CD4-positive, alpha-beta memory T cell (primary cell): ENCODE data around the gene INPP5A. TPM values are rescaled to one million over a fixed set of nuclear protein-coding genes. Genes with fewer than 3 reads are reported as not detected.

Experiments used
- CTCF ChIA-PET: fragments of 350-600 bp; sonication (Branson Sonifier 250); formaldehyde crosslinking; loops from one replicate; lab custom pipeline; 2021; ENCODE audit warnings: inconsistent platforms; ENCODE audit not compliant: partially characterized antibody; lab: Charles Lee
- POLR2A ChIA-PET: fragments of 350-600 bp; sonication (Branson Sonifier 250); formaldehyde crosslinking; loops from one replicate; lab custom pipeline; 2021; ENCODE audit not compliant: partially characterized antibody; lab: Charles Lee
- DNase-seq, 5 donors: peaks; one replicate each; pipeline versions ENCODE4 v3.0.0 to v3.0.0-alpha.2; 2020 to 2022; ENCODE audit warnings: mixed read lengths in 1 of 5
- H3K27ac ChIP-seq: one replicate; pipeline ENCODE4 v1.7.0; 2013; ENCODE audit warnings: low read depth, low read length
- H3K27me3 ChIP-seq: 2 replicates; pipeline ENCODE4 v1.7.0; 2013; ENCODE audit warnings: mild to moderate bottlenecking, low read length, moderate library complexity; ENCODE audit not compliant: insufficient read depth
- H3K36me3 ChIP-seq: 2 replicates; pipeline ENCODE4 v1.7.0; 2013; ENCODE audit warnings: mild to moderate bottlenecking, low read length, moderate library complexity; ENCODE audit not compliant: insufficient read depth
- H3K4me1 ChIP-seq: 2 replicates; pipeline ENCODE4 v1.7.0; 2013; ENCODE audit warnings: mild to moderate bottlenecking, low read length, moderate library complexity; ENCODE audit not compliant: insufficient read depth
- H3K4me3 ChIP-seq, 2 donors: one replicate each; pipeline ENCODE4 v1.7.0; 2013; ENCODE audit warnings: low read length in 2 of 2, mild to moderate bottlenecking in 1 of 2
- H3K9me3 ChIP-seq, 2 donors: one replicate each; pipeline ENCODE4 v1.7.0; 2013; ENCODE audit warnings: low read length in 2 of 2, control low read depth in 1 of 2; ENCODE audit not compliant: control insufficient read depth in 1 of 2
- H3K27ac Mint-ChIP-seq, 7 donors: one replicate each; pipeline ENCODE4 v1.8.0; 2020 to 2021; ENCODE audit warnings: mixed read lengths in 7 of 7, mild to moderate bottlenecking in 6 of 7, inconsistent platforms in 3 of 7, moderate library complexity in 3 of 7
- H3K27me3 Mint-ChIP-seq, 2 donors: one replicate each; pipeline ENCODE4 v1.8.0; 2020 to 2021; ENCODE audit warnings: mixed read lengths in 2 of 2
- H3K36me3 Mint-ChIP-seq, 2 donors: one replicate each; pipeline ENCODE4 v1.8.0; 2020 to 2021; ENCODE audit warnings: mixed read lengths in 2 of 2, inconsistent platforms in 1 of 2, mild to moderate bottlenecking in 1 of 2
- H3K4me1 Mint-ChIP-seq, 4 donors: one replicate each; pipeline ENCODE4 v1.8.0; 2020 to 2021; ENCODE audit warnings: mixed read lengths in 4 of 4, mild to moderate bottlenecking in 1 of 4
- H3K4me3 Mint-ChIP-seq, 8 donors: one replicate each; pipeline ENCODE4 v1.8.0; 2020 to 2021; ENCODE audit warnings: mixed read lengths in 8 of 8, mild to moderate bottlenecking in 7 of 8, moderate library complexity in 6 of 8, inconsistent platforms in 3 of 8
- H3K9me3 Mint-ChIP-seq, 8 donors: one replicate each; pipeline ENCODE4 v1.8.0; 2020 to 2021; ENCODE audit warnings: mixed read lengths in 8 of 8, mild to moderate bottlenecking in 5 of 8, inconsistent platforms in 3 of 8, moderate library complexity in 1 of 8
- intact Hi-C: fragments of 100-400 bp; cut with micrococcal nuclease; formaldehyde crosslinking; loops from one replicate; pipeline ENCODE4 v1.15.1; 2023
- polyA plus RNA-seq, 2 donors: library from polyadenylated mRNA; unstranded; fragments of 300-500 nt; fragmentation: Illumina TruSeq; gene quantifications; one replicate each; pipeline ENCODE4 v1.2.3, GENCODE V29; 2021
- total RNA-seq, 2 experiments: library from RNA; stranded (reverse); gene quantifications; one replicate each; pipeline ENCODE4 v1.2.3, GENCODE V29; 2021

The INPP5A gene
- total and polyA plus RNA-seq, 4 experiments from 2014 or later = 0.61 to 19.3 (median 10.8) TPM

DNA sequence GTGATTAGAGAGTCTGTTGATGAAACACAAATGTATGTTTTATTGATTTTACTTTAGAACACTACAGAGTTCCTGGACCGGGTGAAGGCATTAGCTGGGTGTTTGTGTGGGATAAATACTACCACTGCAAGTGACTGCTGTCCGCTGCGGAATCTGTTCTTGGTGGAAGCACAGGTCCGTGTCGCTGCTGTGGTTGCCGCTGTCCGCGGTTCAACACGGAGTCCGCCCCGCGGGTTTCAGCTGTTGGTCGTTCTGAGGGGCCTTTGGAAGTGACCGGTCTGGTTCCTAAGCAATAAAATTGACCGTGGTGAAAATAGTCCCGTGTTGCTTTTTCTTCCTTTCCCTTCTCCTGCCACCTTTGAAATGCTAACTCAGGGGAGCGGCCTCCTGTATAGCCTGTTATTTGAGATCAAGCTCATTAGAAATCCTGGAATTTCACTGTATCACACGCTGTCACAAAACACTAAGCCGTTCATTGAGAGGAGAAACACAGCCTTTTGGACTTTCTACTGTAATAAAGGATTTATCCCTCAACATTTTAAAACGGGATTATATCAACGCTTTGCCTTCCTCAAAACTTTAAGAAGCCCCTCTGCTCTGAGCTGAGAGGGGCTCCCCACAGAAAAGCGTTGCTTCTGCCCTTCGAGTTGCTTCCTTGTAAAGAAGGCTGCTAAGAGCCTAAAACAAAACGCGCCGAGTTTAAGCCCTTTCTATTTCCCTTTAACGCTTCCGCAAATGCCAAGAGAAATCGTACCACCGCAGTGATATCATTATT, 245.8 kb downstream of the INPP5A start:
- intact Hi-C loops = no loop called here
- no peak overlapping the region for H3K27ac Mint-ChIP-seq

DNA sequence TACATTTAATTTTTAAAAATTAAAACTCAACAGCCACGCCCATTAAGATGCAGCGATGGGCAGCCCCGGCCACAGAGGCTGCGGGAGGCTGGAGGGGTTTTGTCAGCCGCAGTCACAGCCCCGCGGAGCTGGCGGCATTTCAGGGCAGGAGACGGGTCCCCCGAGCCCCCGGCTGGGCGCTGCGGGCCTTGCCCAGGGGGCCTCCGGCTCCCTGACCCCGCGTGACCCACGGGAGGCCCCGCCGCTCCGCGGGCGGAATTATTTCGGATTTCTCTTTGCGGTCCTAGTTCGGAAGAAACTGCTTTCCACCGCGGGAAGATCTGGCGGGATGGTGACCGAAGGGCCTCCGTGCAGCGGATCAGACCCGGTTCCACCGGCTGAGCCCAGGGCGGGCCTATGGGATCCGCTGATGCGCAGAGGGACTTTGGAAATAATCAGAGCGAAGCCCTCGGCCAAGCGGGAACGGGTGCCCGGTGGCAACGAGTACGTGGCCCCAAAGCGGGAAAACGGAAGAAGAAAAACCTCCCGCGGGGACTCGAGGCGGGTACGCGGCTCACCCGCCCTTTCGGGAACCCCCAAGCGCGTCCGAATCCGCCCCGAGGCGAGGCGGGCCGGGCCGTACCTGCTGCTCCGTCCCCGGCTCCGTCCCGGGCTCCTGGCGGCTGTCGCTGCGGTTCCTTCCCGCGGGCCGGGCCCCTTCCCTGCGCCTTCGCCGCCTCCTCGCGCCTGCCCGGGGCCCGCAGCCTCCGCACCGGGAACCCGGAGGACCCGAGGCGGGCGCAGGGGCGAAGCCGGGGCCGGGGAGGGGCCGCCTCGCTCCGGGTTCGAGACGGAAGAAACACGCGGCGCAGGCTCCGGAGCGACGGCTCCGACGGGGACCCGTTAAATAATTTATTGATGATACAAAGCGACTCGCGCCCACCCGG, 246.6 kb downstream of the INPP5A start:
- Mint-ChIP-seq H3K9me3 (peaks cover 0 to 7% (median 0%) of the 10 kb centered on the region in 8 donors), H3K27me3 (peaks cover 6 to 7% of the 10 kb centered on the region in 2 donors), H3K4me1 (peaks cover 0 to 9% (median 2%) of the 10 kb centered on the region in 4 donors), H3K4me3 (peak overlapping the region in 3 of 8 donors; percentile 17 to 59 (median 21)), H3K27ac (no peak overlapping the region), H3K36me3 (peaks cover 17 to 34% of the 10 kb centered on the region in 2 donors)
- Histone ChIP-seq H3K4me1 (no peaks in the 10 kb centered on the region), H3K9me3 (no peaks in the 10 kb centered on the region), H3K27ac (no peak overlapping the region), H3K4me3 (no peak overlapping the region), H3K27me3 (no peaks in the 10 kb centered on the region), H3K36me3 (no peaks in the 10 kb centered on the region)
- POLR2A ChIA-PET = no interaction called here
- intact Hi-C loops = no loop called here
- CTCF ChIA-PET = no interaction called here
- DNase-seq = no peak

More for the DNA sequence above, 245.8 kb downstream of the INPP5A start:
- ChIA-PET CTCF (no interaction called here), POLR2A (no interaction called here)
- Histone ChIP-seq H3K36me3 (no peaks in the 10 kb centered on the region), H3K27me3 (no peaks in the 10 kb centered on the region), H3K9me3 (no peaks in the 10 kb centered on the region), H3K4me3 (no peak overlapping the region), H3K27ac (no peak overlapping the region), H3K4me1 (no peaks in the 10 kb centered on the region)
- peaks cover 18 to 35% of the 10 kb centered on the region in 2 donors for H3K36me3 Mint-ChIP-seq
- H3K9me3 Mint-ChIP-seq = peaks cover 0 to 7% (median 0%) of the 10 kb centered on the region in 8 donors
- no peak for DNase-seq
- peaks cover 0 to 9% (median 2%) of the 10 kb centered on the region in 4 donors for H3K4me1 Mint-ChIP-seq
- H3K4me3 Mint-ChIP-seq = peak overlapping the region in 4 of 8 donors; percentile 30 to 69 (median 52)
- H3K27me3 Mint-ChIP-seq = peaks cover 4 to 6% of the 10 kb centered on the region in 2 donors

DNA sequence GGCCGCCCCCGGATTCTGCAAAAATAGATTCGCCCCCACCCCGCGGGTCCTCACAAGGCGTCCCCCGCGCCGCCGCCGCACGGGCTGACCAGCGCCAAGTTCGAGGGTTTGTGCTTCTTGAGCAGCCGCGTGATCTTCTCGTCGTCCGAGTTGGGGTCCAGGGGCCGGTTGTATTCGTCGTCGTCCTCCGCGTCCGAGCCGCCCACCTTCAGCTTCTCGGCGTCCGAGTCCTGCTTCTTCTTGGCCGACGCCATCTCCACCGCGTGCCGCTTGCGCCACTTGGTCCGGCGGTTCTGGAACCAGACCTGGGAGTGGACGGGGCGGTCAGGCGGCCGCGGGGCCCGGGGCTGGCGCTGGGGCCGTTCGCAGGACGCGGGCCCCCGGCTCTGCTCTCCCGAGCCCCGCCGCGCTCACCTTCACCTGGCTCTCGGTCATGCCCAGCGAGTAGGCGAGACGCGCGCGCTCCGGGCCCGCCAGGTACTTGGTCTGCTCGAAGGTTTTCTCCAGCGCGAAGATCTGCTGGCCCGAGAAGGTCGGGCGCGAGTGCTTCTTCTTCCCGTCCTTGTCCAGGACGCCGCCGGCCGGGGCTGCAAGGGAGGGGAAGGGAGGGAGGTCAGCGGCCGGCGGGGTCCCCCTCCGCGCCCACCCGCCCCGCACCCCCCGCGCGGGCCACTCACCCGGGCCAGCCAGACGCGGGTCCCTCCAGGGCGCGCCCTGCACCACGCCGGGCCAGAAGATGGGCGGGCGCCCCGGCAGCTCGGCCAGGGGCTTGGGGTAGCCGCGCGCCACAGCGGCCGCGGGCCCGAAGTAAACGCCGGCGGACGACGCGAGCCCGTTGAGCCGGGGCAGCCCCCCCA, 247.5 kb downstream of the INPP5A start:
- H3K9me3 ChIP-seq = no peaks in the 10 kb centered on the region
- no peak overlapping the region for H3K27ac ChIP-seq
- H3K4me1 Mint-ChIP-seq = peaks cover 0 to 9% (median 2%) of the 10 kb centered on the region in 4 donors
- POLR2A ChIA-PET = no interaction called here
- H3K36me3 Mint-ChIP-seq = peaks cover 14 to 29% of the 10 kb centered on the region in 2 donors
- peak overlapping the region in 1 of 8 donors; percentile 8 for H3K4me3 Mint-ChIP-seq
- no peaks in the 10 kb centered on the region for H3K4me1 ChIP-seq
- peaks cover 6 to 10% of the 10 kb centered on the region in 2 donors for H3K27me3 Mint-ChIP-seq
- no peak for DNase-seq
- H3K9me3 Mint-ChIP-seq = peaks cover 0 to 7% (median 0%) of the 10 kb centered on the region in 8 donors
- no peak overlapping the region for H3K4me3 ChIP-seq
- no peaks in the 10 kb centered on the region for H3K36me3 ChIP-seq
- H3K27me3 ChIP-seq = no peaks in the 10 kb centered on the region
- intact Hi-C loops = no loop called here
- CTCF ChIA-PET = no interaction called here
- no peak overlapping the region for H3K27ac Mint-ChIP-seq

DNA sequence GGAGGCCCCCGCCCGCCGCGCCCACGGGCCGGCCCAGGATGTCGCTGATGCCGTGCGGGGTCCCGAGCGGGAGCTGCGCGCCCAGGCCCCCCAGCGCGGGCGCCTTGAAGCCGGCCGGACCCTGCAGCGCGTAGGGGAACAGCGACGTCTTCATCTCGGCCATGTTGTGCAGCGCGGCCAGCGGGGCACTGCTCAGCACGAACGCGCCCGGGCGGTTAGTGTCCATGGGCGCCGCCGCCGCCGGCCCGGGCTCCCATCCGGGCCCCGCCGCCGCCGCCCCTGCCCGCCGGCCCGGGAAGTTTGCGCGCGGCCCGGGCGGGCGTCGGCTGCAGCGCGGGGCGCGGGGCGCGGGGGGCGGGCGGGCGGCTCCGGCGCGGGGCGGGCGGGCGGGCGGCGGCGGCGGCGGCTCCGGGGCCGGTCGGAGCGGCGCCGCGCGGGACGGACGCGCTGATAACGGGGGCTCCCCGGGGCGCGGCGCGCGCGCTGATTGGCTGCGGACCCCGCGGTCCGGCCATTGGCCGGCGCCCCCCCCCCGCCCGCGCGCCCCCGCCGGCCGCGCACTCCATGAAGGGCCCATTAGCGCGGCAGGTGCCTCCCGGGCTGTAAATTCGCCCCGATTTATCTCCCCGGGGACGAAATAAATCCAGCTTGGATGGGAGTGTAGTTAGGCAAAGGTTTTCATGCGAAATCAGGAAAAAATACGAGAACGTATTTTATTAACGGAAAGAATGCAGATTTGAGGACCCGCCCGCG, 248.3 kb downstream of the INPP5A start, which contains the start of gene NKX6-2:
Gene NKX6-2, minus strand, starts transcription at position 425 of the 753 bp plus-strand sequence. Its CDS starts 199 bp downstream, at position 226.
- Mint-ChIP-seq H3K4me1 (peaks cover 0 to 9% (median 2%) of the 10 kb centered on the region in 4 donors), H3K4me3 (peak within 1 kb of the TSS in 1 of 8 donors; percentile 38), H3K27ac (no peak within 1 kb of the TSS), H3K27me3 (peaks cover 6 to 10% of the 10 kb centered on the region in 2 donors), H3K36me3 (peaks cover 12 to 26% of the 10 kb centered on the region in 2 donors), H3K9me3 (peaks cover 0 to 7% (median 0%) of the 10 kb centered on the region in 8 donors)
- POLR2A ChIA-PET = no interaction called here
- DNase-seq = no peak
- no peaks in the 10 kb centered on the region for H3K36me3 ChIP-seq
- no peaks in the 10 kb centered on the region for H3K9me3 ChIP-seq
- H3K4me3 ChIP-seq = no peak within 1 kb of the TSS
- H3K27me3 ChIP-seq = no peaks in the 10 kb centered on the region
- H3K4me1 ChIP-seq = no peaks in the 10 kb centered on the region
- intact Hi-C loops = no loop called here
- H3K27ac ChIP-seq = no peak within 1 kb of the TSS
- CTCF ChIA-PET = no interaction called here

DNA sequence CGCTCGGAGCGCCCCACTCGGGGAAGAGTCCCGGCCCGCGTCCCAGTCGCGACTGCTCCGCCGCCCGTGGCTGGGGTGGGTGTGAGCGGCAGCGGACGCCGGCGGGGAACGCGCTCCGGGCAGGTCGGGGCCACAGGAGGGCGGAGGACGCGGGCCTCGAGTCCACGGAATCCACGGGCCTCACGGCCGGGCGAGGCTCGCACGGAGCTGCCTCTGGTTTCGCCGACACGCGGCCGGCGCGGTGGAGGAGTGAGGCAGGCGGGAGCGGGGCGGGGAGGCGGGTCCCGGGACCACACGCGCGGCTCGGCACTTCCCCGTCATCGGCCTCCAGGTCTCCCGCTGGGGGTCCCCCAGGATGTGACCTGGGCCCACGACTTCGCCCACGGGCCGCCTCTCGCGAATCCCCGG, 248.9 kb downstream of the INPP5A start:
- Histone ChIP-seq H3K4me3 (no peak overlapping the region), H3K27me3 (no peaks in the 10 kb centered on the region), H3K27ac (no peak overlapping the region), H3K9me3 (no peaks in the 10 kb centered on the region), H3K36me3 (no peaks in the 10 kb centered on the region), H3K4me1 (no peaks in the 10 kb centered on the region)
- no peak overlapping the region for H3K27ac Mint-ChIP-seq
- peaks cover 6 to 10% of the 10 kb centered on the region in 2 donors for H3K27me3 Mint-ChIP-seq
- ChIA-PET POLR2A (no interaction called here), CTCF (no interaction called here)
- H3K9me3 Mint-ChIP-seq = peaks cover 0 to 7% (median 0%) of the 10 kb centered on the region in 8 donors
- peaks cover 12 to 21% of the 10 kb centered on the region in 2 donors for H3K36me3 Mint-ChIP-seq
- no peak overlapping the region for H3K4me3 Mint-ChIP-seq
- no peak for DNase-seq
- intact Hi-C loops = no loop called here
- H3K4me1 Mint-ChIP-seq = peaks cover 0 to 9% (median 2%) of the 10 kb centered on the region in 4 donors

DNA sequence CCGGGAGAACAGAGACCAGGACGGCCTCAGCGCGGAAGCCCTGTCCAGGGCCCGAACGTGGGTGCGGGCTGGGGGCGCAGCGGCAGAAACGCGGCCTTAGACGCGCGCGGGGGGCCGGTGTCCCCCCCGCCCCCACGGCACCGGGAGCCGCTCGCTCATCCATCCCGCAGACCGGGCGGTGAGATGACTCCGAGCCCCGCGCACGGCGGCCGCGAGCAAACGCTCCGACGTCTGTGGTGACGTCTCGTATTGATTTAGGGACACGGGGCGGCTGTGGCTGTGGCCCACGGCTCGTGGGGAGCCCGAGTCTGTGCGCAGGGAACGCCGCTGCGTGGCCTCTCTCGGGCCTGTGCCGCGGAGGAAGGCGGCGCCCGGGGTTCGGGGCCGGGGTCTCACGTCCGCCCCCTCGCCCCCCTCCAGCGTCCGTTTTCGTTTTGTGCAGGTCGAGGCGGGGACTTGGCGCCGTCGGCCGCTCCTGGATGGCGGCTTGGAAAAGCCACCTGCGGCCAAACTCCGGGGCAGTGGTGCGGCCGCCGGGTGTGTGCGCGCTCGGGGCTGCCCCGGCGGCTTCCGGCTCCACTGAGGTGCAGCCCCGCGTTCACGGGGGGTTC, 249.4 kb downstream of the INPP5A start:
- intact Hi-C loops = no loop called here
- Histone ChIP-seq H3K27ac (no peak overlapping the region), H3K9me3 (no peaks in the 10 kb centered on the region), H3K27me3 (no peaks in the 10 kb centered on the region), H3K4me3 (no peak overlapping the region), H3K4me1 (no peaks in the 10 kb centered on the region), H3K36me3 (no peaks in the 10 kb centered on the region)
- POLR2A ChIA-PET = no interaction called here
- CTCF ChIA-PET = no interaction called here
- peaks cover 6 to 10% of the 10 kb centered on the region in 2 donors for H3K27me3 Mint-ChIP-seq
- H3K4me3 Mint-ChIP-seq = no peak overlapping the region
- peaks cover 0 to 7% (median 0%) of the 10 kb centered on the region in 8 donors for H3K9me3 Mint-ChIP-seq
- H3K27ac Mint-ChIP-seq = no peak overlapping the region
- H3K36me3 Mint-ChIP-seq = peaks cover 9 to 16% of the 10 kb centered on the region in 2 donors
- no peak for DNase-seq
- peaks cover 0 to 9% (median 2%) of the 10 kb centered on the region in 4 donors for H3K4me1 Mint-ChIP-seq
